Gastroesophageal sphincter (tissue), 3 donors: ENCODE measurements around the gene AP5B1.

Experiments
- EP300 ChIP-seq: sonication (generic); formaldehyde crosslinking; IDR thresholded peaks from one replicate; pipeline ENCODE4 v1.6.1; 2017; ENCODE audit warnings: antibody characterized with exemption, mild to moderate bottlenecking
- POLR2A ChIP-seq, 2 donors: fragments of 450-650 bp; IDR thresholded peaks; one replicate each; pipeline ENCODE4 v1.6.1; 2017; ENCODE audit warnings: antibody characterized with exemption in 2 of 2, mild to moderate bottlenecking in 2 of 2, moderate library complexity in 1 of 2
- POLR2AphosphoS5 ChIP-seq: sonication (generic); formaldehyde crosslinking; IDR thresholded peaks from one replicate; pipeline ENCODE4 v1.6.1; 2017; ENCODE audit warnings: antibody characterized with exemption
- TF ChIP-seq, protein P1 (sequence below), 4 experiments: fragments of 200-600 bp in 2 of 4; fragments of 450-650 bp in 2 of 4; sonication (generic) in 1 of 4; IDR thresholded peaks; one replicate each; pipeline ENCODE4 v1.5.1; 2017 to 2019; ENCODE audit warnings: antibody characterized with exemption in 4 of 4, mild to moderate bottlenecking in 2 of 4, moderate library complexity in 2 of 4

DNA sequence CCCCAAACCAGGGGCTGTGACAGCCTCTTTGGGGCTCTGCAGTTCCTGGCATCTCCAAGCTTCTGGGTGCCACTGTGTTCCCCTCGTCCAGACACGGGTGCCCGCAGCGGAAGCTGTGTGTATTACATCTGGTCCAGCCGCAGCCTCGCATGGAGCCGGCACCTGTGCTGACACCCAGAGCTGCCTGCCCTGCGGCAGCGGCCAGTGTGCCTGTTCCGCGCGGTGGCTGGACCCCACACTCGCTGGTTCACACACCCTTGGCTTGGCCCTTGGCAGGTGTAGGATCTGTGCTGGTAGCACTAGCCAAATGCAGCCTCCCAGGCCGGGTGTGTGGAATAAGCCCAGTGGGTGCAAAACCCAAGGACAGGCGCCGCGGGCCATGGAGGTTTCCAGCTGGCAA, 35.7 kb downstream of the AP5B1 start:
- TF ChIP-seq EP300 (no peak), POLR2A (IDR thresholded peaks at IDR 0.05) (no peak), POLR2AphosphoS5 (no peak)
- TF ChIP-seq, protein P1, sequence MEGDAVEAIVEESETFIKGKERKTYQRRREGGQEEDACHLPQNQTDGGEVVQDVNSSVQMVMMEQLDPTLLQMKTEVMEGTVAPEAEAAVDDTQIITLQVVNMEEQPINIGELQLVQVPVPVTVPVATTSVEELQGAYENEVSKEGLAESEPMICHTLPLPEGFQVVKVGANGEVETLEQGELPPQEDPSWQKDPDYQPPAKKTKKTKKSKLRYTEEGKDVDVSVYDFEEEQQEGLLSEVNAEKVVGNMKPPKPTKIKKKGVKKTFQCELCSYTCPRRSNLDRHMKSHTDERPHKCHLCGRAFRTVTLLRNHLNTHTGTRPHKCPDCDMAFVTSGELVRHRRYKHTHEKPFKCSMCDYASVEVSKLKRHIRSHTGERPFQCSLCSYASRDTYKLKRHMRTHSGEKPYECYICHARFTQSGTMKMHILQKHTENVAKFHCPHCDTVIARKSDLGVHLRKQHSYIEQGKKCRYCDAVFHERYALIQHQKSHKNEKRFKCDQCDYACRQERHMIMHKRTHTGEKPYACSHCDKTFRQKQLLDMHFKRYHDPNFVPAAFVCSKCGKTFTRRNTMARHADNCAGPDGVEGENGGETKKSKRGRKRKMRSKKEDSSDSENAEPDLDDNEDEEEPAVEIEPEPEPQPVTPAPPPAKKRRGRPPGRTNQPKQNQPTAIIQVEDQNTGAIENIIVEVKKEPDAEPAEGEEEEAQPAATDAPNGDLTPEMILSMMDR (IDR thresholded peaks at IDR 0.05) = no peak
